NCI-H510A (cell line): ENCODE results near the gene SYT17.

Source experiments
- DNase-seq: peaks from one replicate; lab custom pipeline; 2025; lab: John Stamatoyannopoulos, UW

SYT17 gene

DNA sequence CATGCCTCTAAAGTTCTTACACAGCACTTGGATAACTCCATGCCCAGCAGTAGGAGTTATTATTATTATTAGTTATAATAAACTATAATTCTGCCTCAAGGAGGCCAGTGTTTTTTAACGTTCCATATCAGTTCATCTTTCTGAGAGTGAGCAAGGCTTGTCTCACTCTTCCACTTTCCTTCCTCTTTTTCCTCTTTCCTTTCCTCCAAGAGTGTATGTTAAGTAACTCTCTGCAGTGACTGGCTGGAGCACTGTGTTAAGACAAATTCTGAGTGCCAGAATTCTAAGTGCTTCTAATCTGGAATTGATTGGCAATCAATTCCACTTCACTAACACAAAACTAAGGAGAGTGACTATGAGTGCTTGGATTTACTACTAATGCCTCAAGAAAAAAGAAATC lies 133.9 kb downstream of the SYT17 start:
- no peak for DNase-seq

DNA sequence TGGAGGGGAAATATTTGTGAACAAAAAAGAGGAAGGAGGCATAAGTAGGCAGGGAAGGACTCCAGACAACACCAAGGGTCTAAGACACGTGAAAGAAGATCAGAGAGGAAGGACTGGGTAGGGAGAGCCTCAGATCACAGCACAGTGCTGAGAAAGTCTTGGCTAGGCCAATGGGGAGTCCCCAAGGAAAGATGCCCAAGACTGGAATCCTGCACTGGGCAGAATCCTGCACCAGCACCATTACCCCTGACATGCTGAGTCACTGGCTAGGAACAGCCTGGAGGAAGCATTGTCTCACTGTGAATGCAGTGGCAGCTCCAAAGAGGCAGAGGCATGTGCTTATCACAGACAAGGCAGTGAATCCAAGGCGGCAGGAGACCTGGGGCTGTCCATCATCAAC lies 136.7 kb downstream of the SYT17 start:
- DNase-seq: no peak

DNA sequence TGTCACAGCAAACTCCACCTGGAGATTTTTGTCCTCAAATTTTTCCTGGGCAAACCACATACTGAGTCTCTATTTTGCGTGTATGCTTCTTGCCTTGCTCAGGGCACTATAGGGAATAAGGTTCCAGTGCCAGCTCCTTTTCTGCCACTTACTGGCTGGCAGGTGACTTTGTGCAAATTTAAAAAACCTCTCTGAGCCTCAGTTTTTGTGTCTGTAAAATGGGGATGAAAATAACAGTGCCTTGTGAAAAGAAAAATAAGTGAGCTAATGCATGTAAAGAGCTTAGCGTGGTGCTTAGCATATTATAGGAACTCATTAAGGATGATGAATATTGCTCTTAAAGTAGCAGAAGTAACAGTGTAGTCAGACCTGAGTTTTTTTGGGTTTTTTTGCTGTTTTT lies 137.4 kb downstream of the SYT17 start:
- DNase-seq: no peak

DNA sequence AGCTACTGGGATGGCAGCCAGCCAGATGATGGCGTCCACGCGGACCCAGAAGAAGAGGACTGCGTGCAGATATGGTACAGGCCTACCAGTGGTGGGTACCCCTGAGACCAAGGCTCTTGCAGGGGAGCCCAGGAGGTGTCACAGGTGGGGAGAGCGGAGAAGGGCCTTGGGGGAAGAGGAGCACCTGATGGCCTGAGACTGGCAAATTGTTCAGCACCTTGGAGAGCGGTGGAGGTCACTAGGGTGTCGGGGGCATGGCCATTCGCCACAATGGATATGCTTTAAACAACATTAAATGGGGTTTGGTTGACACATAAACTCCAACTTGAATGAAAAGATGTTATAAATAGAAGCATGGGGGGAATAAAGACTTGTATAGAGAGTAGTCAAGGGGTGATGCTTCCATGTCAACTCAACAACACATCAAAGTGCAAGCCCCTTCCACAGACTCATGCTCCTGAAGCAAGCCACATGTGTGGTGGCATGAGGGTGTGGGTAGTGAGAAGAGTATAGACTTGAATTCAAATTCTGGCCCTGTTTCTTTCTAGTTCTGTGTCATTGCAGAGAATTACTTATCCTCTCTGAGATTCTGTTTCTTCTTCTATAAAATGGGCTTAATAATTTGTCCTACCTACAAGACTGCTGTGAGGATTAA lies 139.7 kb downstream of the SYT17 start:
- no peak for DNase-seq

DNA sequence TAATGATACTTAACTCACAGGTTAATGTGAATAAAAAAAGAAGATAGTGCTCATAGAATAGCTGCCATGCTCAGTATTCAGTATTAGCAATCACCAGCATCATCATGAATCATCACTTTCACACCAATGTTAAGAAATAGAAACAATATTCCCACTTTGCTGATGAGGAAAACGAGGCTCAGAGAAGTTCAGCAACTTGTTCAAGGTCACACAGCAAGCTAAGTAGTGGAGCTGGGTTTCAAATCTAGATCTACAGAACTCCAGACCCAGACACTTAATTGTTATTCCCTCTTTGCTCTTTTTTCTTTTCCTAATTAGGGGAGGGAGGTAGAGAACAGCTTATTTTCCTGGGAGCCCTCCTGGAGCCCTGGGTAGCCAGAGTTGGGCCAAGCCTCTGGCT lies 140.4 kb downstream of the SYT17 start:
- DNase-seq: no peak

DNA sequence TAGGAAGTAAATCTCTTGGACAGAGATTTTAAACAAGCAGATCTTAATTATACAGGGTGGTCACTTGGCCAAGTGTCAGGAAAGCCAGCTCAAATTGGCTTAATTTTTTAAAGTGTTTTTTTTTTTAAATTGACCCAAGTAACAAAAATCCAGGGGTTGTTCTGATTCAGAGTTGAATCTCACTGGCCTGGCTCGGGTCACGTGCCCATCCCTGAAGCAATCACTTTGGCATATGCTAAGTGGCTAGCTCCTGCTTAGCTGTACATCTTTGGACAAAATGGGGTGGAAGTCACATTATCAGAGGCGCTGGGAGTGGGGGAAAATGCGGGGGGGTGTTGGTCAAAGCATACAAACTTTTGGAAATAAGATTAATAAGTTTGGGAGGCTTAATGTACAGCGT lies 141.1 kb downstream of the SYT17 start:
- DNase-seq: no peak

DNA sequence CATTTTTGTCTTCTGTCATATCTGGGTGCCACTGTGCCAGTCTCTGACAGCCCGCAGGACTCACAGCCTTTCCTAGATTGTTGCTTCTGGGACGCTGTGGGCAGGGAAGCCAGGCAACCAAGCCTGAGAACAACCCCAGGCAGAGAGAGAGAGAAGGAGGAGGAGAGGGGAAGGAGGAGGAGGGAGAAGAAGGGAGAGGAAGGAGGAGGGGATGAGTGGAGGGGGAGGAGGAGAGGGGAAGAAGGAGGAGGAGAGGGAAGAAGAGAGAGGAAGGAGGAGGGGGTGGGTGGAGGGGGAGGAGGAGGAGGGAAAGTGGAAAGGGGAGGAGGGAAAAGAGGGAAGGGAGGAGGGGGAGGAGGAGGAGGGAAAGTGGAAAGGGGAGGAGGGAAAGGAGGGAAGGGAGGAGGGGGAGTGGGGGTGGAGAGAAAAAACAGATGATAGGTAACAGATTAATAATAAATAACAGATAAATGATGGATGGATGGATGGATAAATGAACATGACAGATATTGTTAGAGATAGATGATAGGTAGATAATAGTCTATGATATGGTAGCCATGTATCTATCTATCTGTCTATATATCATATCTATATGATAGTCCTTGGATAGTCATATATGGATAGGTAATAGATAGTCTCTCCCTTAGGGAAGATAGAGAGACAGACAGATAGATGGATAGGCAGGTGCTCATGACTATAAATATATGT lies 146.8 kb downstream of the SYT17 start:
- no peak for DNase-seq

DNA sequence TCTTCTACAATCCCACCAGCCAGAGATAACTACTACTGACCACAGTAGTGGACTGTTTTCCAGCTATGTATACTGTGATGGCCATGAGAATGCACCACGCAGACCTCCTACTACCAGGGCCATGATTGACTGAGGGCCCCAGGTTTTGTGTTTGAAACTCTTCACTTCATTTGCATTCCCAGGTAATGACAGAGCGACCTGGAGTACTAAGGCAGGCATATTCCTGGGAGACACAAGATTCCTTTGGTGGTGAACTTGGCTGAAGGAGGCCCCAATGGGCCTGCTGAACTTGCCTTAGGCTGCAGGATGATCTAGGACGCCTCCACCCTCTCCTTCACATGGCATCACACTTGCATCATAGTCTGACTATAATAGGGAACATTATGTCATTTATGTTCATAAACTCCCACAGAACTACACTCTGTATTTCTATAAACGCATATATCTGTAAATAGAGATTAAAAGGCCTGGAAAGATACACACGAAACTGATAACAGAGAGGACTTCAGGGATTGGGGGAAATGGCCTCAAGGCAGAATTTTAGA lies 147.9 kb downstream of the SYT17 start:
- DNase-seq: no peak

DNA sequence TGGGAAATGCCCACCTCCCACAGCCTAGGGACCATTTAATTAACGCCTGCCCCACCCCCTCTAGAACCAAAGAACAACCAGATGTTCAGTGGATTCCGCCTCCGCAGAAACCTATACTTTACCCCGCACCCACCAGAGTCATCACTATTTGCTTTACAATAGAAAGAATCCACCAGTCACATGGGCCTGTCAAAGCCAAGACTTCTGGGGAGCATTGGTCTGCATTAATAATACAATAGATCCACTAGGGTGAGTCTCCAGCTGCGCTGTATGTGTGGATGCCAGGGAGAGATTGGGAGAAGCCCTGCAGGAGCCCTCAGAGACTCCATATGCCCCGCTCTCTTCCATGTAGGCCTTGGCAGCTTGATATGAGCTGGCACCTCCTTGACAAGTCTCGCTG lies 148.8 kb downstream of the SYT17 start:
- no peak for DNase-seq
